DMS53 treated with DMSO at 0.1 percent for 48 hours (cell line): ENCODE data around the gene ZFX.

ENCODE experiments used
- DNase-seq: peaks from one replicate; lab custom pipeline; 2025; ENCODE audit not compliant: unreplicated experiment; lab: John Stamatoyannopoulos, UW

Gene ZFX

GRCh38 chrX:24200133-24200532 lies 50.6 kb downstream of the ZFX start:
- DNase-seq, result no peak

- no peak for DNase-seq
Measured at GRCh38 chrX:24201216-24201615, 51.7 kb downstream of the ZFX start.

- DNase-seq, result no peak
Measured at GRCh38 chrX:24202465-24203031, 53.0 kb downstream of the ZFX start.

GRCh38 chrX:24203072-24203808 lies 53.7 kb downstream of the ZFX start:
- DNase-seq, result no peak

GRCh38 chrX:24204331-24204730 lies 54.8 kb downstream of the ZFX start:
- DNase-seq, result no peak

- DNase-seq, result no peak
Measured at GRCh38 chrX:24204958-24205357, 55.4 kb downstream of the ZFX start.

GRCh38 chrX:24207826-24208225 lies 58.3 kb downstream of the ZFX start:
- no peak for DNase-seq

GRCh38 chrX:24208496-24209240 lies 59.1 kb downstream of the ZFX start:
- DNase-seq, result no peak

- no peak for DNase-seq
Measured at GRCh38 chrX:24210190-24210589, 60.7 kb downstream of the ZFX start.

GRCh38 chrX:24214568-24214967 lies 65.0 kb downstream of the ZFX start:
- no peak for DNase-seq

GRCh38 chrX:24215272-24215671 lies 65.7 kb downstream of the ZFX start:
- DNase-seq, result no peak

GRCh38 chrX:24216037-24216436 lies 66.5 kb downstream of the ZFX start:
- DNase-seq, result no peak

GRCh38 chrX:24216827-24217226 lies 67.3 kb downstream of the ZFX start:
- no peak for DNase-seq

- DNase-seq, result no peak
Measured at GRCh38 chrX:24219320-24219719, 69.8 kb downstream of the ZFX start.

GRCh38 chrX:24221872-24222271 lies 72.3 kb downstream of the ZFX start:
- DNase-seq, result no peak

- DNase-seq, result no peak
Measured at GRCh38 chrX:24225265-24225664, 75.7 kb downstream of the ZFX start.

- DNase-seq, result no peak
Measured at GRCh38 chrX:24226176-24226575, 76.6 kb downstream of the ZFX start.

- no peak for DNase-seq
Measured at GRCh38 chrX:24228596-24228995, 79.1 kb downstream of the ZFX start.

- DNase-seq, result no peak
Measured at GRCh38 chrX:24229400-24229879, 79.9 kb downstream of the ZFX start.

- DNase-seq, result no peak
Measured at GRCh38 chrX:24229976-24230375, 80.4 kb downstream of the ZFX start.

- DNase-seq, result peak; percentile 22
Measured at GRCh38 chrX:24231131-24231540, 81.6 kb downstream of the ZFX start.

- no peak for DNase-seq
Measured at GRCh38 chrX:24231641-24232179, 82.2 kb downstream of the ZFX start.
